Measurements from ENCODE around the gene RAVER2.

DNA sequence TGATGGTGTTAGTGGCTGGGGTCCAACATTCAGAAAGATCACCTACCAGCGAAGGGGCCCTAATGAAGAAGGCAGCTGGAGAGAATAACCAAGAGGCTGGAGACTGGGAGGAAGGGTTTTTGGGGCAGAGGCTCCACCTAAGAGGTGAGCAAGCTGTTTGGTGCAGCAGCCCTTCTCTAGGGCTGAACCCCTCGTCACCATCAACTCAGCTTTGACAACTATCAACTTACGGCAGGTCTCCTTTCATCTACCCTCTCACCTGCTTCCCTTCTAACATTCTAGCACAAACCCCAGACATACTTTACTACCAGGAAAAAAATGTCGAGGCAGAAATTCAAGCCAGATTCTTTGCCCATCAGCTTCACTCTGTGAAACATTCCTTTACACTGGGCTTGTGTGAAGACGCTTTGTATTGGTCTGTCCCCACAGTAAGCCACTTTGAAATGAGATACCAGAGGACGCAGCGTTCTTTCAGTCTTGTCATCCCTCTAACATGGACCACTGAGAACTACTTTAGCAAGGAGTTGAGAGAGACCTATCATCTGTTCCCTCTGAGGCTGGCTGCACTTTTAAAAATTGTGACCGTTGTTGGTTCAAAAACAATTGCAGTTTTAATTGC lies 84.6 kb downstream of the RAVER2 start:
- TF ChIP-seq, protein P1, sequence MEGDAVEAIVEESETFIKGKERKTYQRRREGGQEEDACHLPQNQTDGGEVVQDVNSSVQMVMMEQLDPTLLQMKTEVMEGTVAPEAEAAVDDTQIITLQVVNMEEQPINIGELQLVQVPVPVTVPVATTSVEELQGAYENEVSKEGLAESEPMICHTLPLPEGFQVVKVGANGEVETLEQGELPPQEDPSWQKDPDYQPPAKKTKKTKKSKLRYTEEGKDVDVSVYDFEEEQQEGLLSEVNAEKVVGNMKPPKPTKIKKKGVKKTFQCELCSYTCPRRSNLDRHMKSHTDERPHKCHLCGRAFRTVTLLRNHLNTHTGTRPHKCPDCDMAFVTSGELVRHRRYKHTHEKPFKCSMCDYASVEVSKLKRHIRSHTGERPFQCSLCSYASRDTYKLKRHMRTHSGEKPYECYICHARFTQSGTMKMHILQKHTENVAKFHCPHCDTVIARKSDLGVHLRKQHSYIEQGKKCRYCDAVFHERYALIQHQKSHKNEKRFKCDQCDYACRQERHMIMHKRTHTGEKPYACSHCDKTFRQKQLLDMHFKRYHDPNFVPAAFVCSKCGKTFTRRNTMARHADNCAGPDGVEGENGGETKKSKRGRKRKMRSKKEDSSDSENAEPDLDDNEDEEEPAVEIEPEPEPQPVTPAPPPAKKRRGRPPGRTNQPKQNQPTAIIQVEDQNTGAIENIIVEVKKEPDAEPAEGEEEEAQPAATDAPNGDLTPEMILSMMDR (IDR thresholded peaks at IDR 0.05; ENCODE audit: low read depth, low read length), result no peak
- no peak for TF ChIP-seq EZH2phosphoT487 (IDR thresholded peaks at IDR 0.05; ENCODE audit: low read depth)
